ENCODE results near the gene ABHD17B.

ABHD17B gene

DNA sequence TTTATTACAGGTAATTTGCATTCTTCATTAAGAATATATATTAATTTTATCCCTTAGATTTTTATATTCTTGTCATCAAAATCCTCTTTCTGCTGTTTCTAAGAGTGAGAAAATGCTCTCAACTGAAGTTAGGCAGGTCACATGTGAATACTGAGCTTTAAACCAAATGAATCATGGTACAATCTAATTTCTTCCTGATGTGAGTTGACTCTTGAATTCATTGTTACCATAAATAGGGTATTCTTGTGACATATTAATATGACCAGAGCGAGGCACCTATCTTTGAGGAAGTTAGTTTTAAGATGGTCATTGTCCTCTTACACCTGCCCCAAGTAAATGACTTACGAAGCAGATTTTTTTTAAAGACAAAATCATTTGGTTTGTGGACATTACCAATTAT, 17.8 kb upstream of the ABHD17B start:
- Mint-ChIP-seq H3K36me3 (ENCODE audit: low read depth) (peaks cover 13% of the 10 kb centered on the region), H3K27me3 (ENCODE audit: low read depth, poor library complexity) (no peaks in the 10 kb centered on the region), H3K27ac (no peak overlapping the region), H3K9me3 (peaks cover 6% of the 10 kb centered on the region), H3K4me3 (no peak overlapping the region), H3K4me1 (peaks cover 6% of the 10 kb centered on the region)
- DNase-seq = no peak
- TF ChIP-seq, protein P1, sequence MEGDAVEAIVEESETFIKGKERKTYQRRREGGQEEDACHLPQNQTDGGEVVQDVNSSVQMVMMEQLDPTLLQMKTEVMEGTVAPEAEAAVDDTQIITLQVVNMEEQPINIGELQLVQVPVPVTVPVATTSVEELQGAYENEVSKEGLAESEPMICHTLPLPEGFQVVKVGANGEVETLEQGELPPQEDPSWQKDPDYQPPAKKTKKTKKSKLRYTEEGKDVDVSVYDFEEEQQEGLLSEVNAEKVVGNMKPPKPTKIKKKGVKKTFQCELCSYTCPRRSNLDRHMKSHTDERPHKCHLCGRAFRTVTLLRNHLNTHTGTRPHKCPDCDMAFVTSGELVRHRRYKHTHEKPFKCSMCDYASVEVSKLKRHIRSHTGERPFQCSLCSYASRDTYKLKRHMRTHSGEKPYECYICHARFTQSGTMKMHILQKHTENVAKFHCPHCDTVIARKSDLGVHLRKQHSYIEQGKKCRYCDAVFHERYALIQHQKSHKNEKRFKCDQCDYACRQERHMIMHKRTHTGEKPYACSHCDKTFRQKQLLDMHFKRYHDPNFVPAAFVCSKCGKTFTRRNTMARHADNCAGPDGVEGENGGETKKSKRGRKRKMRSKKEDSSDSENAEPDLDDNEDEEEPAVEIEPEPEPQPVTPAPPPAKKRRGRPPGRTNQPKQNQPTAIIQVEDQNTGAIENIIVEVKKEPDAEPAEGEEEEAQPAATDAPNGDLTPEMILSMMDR (IDR thresholded peaks at IDR 0.05) = no peak

DNA sequence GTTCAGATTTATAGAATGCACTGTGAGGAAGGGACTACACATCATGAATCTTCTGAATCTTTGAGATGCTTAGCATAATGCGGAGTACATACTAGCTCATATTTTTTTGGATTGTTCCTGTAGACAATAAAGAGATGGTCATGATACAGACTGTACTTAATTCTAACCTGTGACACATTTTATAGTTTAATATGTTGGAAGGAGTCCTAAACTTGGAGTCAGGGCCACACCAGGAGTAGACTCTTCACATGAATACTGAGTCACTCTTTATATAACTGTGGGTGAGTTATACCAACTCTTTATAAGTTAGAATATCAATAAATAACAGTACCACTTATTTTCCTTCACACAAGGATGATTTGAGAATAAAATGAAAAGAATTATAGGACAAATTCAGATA, 17.4 kb upstream of the ABHD17B start:
- no peak for DNase-seq
- no peak overlapping the region for H3K4me3 Mint-ChIP-seq
- H3K4me1 Mint-ChIP-seq = peaks cover 6% of the 10 kb centered on the region
- peaks cover 17% of the 10 kb centered on the region for H3K36me3 Mint-ChIP-seq (ENCODE audit: low read depth)
- TF ChIP-seq, protein P1 (IDR thresholded peaks at IDR 0.05) = no peak
- H3K27ac Mint-ChIP-seq = no peak overlapping the region
- H3K9me3 Mint-ChIP-seq = peaks cover 6% of the 10 kb centered on the region
- no peaks in the 10 kb centered on the region for H3K27me3 Mint-ChIP-seq (ENCODE audit: low read depth, poor library complexity)

DNA sequence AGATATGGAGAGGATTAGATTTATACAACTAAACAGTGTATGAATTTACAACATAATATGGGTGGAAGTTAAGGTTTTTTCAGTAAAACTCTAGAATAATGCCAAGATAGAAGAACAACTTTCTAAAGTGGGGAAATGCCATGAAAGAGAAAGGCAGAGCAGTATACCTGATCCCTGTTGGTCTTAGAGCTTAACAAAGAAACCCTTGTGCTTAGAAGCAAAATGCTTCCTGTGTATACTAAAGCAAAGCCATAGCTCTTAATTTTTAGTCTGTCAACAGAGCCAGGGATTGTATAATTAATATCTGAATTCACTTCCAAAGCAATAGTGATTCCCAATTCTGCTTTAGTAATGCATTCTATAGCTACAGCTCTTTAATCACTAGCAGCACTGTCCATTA, 14.8 kb upstream of the ABHD17B start:
- Mint-ChIP-seq H3K4me1 (peaks cover 2% of the 10 kb centered on the region), H3K36me3 (ENCODE audit: low read depth) (peaks cover 17% of the 10 kb centered on the region), H3K27me3 (ENCODE audit: low read depth, poor library complexity) (no peaks in the 10 kb centered on the region), H3K9me3 (no peaks in the 10 kb centered on the region), H3K4me3 (no peak overlapping the region), H3K27ac (no peak overlapping the region)
- TF ChIP-seq, protein P1 (IDR thresholded peaks at IDR 0.05) = no peak
- DNase-seq = no peak

DNA sequence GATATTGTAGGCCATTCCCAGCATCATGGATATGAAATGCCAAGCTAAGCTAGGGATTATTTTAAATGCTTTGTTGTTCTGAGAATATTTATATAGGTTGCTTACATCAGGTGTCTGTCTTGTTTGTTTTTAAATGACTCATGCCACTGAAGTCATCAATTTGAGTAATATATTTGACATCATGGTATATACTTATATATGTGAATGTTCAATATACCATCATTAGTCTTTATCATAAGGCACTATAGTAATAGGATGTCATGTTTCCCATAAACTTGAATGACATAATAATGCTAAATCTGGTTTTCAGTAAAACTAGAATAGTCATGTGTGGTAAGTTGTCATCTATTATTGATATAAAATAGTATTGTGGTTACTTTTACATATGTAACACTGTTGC, 13.6 kb upstream of the ABHD17B start:
- Mint-ChIP-seq H3K27me3 (ENCODE audit: low read depth, poor library complexity) (no peaks in the 10 kb centered on the region), H3K36me3 (ENCODE audit: low read depth) (peaks cover 22% of the 10 kb centered on the region), H3K27ac (no peak overlapping the region), H3K4me1 (no peaks in the 10 kb centered on the region), H3K4me3 (no peak overlapping the region), H3K9me3 (peaks cover under 1% of the 10 kb centered on the region)
- DNase-seq = no peak
- TF ChIP-seq, protein P1 (IDR thresholded peaks at IDR 0.05) = no peak

DNA sequence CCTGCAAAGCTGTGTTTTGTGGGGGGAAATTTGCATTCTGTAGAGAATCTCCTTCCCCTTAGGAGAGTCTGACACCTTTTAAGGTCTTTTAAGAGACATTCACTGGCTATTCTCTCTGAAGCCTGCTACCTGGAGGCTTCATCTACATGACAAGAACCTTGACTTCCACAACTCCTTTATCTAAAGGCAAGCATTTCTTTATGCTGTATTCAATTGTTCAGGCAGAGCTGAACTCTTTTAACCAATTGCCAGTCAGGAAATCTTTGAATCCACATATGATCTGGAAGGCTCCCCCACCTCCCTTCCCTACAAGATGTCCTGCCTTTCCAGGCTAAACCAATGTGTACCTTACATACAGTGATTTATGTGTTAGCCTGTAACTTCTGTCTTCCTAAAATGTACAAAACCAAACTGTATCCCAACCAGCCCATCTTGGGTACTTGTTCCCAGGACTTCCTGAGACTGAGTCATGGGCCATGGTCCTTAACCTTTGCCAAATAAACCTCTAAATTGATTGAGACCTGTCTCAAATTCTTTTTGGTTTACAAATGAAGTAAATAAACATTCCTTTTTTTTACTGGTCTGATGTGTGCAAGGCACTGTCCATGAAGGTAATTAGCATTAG, 10.3 kb upstream of the ABHD17B start:
- Mint-ChIP-seq H3K4me3 (no peak overlapping the region), H3K27me3 (ENCODE audit: low read depth, poor library complexity) (no peaks in the 10 kb centered on the region), H3K27ac (no peak overlapping the region), H3K4me1 (no peaks in the 10 kb centered on the region), H3K9me3 (peaks cover 21% of the 10 kb centered on the region), H3K36me3 (ENCODE audit: low read depth) (peaks cover 50% of the 10 kb centered on the region)
- TF ChIP-seq, protein P1 (IDR thresholded peaks at IDR 0.05) = no peak
- no peak for DNase-seq

DNA sequence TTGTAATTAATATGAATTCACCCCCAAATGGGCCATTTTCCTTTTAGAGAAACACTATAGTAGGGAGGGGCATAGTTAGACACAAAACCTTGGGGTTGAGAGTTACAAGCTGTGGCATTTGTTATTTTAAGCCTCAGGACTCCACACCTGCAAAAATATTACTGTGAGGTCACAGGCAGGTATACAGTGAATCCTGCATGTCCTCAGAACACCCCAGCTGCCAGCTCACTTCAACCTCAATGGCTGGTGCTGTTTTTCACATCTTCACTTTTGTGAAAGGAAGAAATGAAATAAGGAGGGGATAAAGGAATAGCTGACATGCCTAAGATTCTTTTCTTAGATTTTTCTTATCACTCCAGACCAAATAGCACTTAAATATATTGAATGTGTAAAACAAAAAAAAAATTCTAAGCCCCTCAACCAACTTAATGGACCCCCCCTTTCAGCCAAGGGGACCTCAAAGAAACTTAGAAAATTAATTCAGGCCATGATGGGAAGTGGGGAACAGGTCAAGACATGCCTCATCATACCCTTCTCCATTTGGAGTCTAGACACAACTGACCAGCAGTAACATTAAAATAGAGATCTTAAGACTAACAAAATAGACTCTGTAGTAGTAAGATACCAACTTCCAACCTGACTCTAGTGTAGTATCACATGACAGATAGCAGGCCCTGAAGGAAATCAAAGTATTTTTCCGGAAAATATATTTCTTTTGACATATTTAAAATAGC, 9.6 kb upstream of the ABHD17B start:
- Mint-ChIP-seq H3K4me1 (no peaks in the 10 kb centered on the region), H3K4me3 (no peak overlapping the region), H3K36me3 (ENCODE audit: low read depth) (peaks cover 50% of the 10 kb centered on the region), H3K9me3 (peaks cover 21% of the 10 kb centered on the region), H3K27me3 (ENCODE audit: low read depth, poor library complexity) (no peaks in the 10 kb centered on the region), H3K27ac (no peak overlapping the region)
- TF ChIP-seq, protein P1 (IDR thresholded peaks at IDR 0.05) = no peak
- no peak for DNase-seq
